IMR-90 (cell line): Measurements from ENCODE around the gene SLC16A7. TPM values are rescaled to one million over a fixed set of nuclear protein-coding genes. Genes with fewer than 3 reads are reported as not detected.

Experiments used
- ATAC-seq: fragments of 200-7000 bp; cut with Tn5 transposase; 2 replicates; pipeline ENCODE4 v1.9.1; 2020; ENCODE audit warnings: low read depth, mild to moderate bottlenecking, moderate library complexity
- BruUV-seq: library from RNA; stranded (reverse); fragments of 400-500 nt; replicated peaks from 2 replicates; lab custom pipeline; 2021; lab: Mats Ljungman, UMichigan
- CTCF ChIA-PET: fragments of 300-600 bp; formaldehyde crosslinking; extraction: SDS; loops from one replicate; lab custom pipeline; 2021; ENCODE audit warnings: antibody characterized with exemption; lab: Yijun Ruan, JAX
- POLR2A ChIA-PET: fragments of 300-600 bp; sonication (Branson Sonifier 250); formaldehyde crosslinking; loops from one replicate; lab custom pipeline; 2022; ENCODE audit warnings: antibody characterized with exemption; ENCODE audit not compliant: unreplicated experiment; lab: Charles Lee
- DNase-seq: peaks from one replicate; pipeline ENCODE4 v3.0.0; 2013
- H2AFZ ChIP-seq: replicated peaks from 2 replicates; pipeline ENCODE3; 2013; ENCODE audit warnings: low read length, mild to moderate bottlenecking; ENCODE audit not compliant: poor library complexity
- H2AK5ac ChIP-seq: 2 replicates; pipeline ENCODE4 v1.6.1; 2013; ENCODE audit warnings: low read depth, low read length, inconsistent platforms
- H2AK9ac ChIP-seq: replicated peaks from 2 replicates; pipeline ENCODE3; 2013; ENCODE audit warnings: mild to moderate bottlenecking, low read depth, low read length, moderate library complexity; ENCODE audit not compliant: poor library complexity
- H2BK120ac ChIP-seq: 2 replicates; pipeline ENCODE4 v1.6.1; 2013; ENCODE audit warnings: low read depth, low read length, inconsistent platforms
- H2BK15ac ChIP-seq: 3 replicates; pipeline ENCODE4 v1.6.1; 2013; ENCODE audit warnings: low read depth, low read length, inconsistent platforms
- H2BK20ac ChIP-seq: 2 replicates; pipeline ENCODE4 v1.6.1; 2013; ENCODE audit warnings: low read depth, mild to moderate bottlenecking, inconsistent platforms, low read length, moderate library complexity
- H2BK5ac ChIP-seq: 2 replicates; pipeline ENCODE4 v1.6.1; 2013; ENCODE audit warnings: mild to moderate bottlenecking, low read depth, low read length, inconsistent platforms; ENCODE audit not compliant: poor library complexity, severe bottlenecking
- H3K14ac ChIP-seq: replicated peaks from 2 replicates; pipeline ENCODE4 v1.6.1; 2013; ENCODE audit warnings: low read depth, low read length, inconsistent platforms
- H3K18ac ChIP-seq: 2 replicates; pipeline ENCODE4 v1.6.1; 2013; ENCODE audit warnings: low read depth, low read length, control low read depth
- H3K23ac ChIP-seq: 2 replicates; pipeline ENCODE4 v1.6.1; 2013; ENCODE audit warnings: low read depth, low read length, inconsistent platforms
- H3K27ac ChIP-seq: 2 replicates; pipeline ENCODE4 v1.5.1; 2013; ENCODE audit warnings: mild to moderate bottlenecking, control low read depth, low read length; ENCODE audit not compliant: insufficient read depth
- H3K27me3 ChIP-seq: 2 replicates; pipeline ENCODE4 v1.6.1; 2013; ENCODE audit warnings: low read length; ENCODE audit not compliant: control insufficient read depth, insufficient read depth
- H3K36me3 ChIP-seq: 2 replicates; pipeline ENCODE4 v1.6.1; 2013; ENCODE audit warnings: low read length, mixed read lengths; ENCODE audit not compliant: control insufficient read depth, insufficient read depth
- H3K4ac ChIP-seq: 2 replicates; pipeline ENCODE4 v1.6.1; 2013; ENCODE audit warnings: low read depth, low read length, inconsistent platforms
- H3K4me1 ChIP-seq: 2 replicates; pipeline ENCODE4 v1.6.1; 2013; ENCODE audit warnings: low read length, mixed read lengths; ENCODE audit not compliant: control insufficient read depth, insufficient read depth
- H3K4me2 ChIP-seq: 2 replicates; pipeline ENCODE4 v1.6.1; 2013; ENCODE audit warnings: low read depth, mild to moderate bottlenecking, control low read depth, low read length, moderate library complexity
- H3K4me3 ChIP-seq: 2 replicates; pipeline ENCODE4 v1.5.1; 2013; ENCODE audit warnings: low read depth, mild to moderate bottlenecking, control low read depth, low read length, moderate library complexity; ENCODE audit not compliant: insufficient read depth
- H3K56ac ChIP-seq: 2 replicates; pipeline ENCODE4 v1.6.1; 2013; ENCODE audit warnings: low read length, inconsistent platforms; ENCODE audit not compliant: insufficient read depth; ENCODE audit errors: extremely low read depth
- H3K79me1 ChIP-seq, 2 experiments: 2 replicates each; pipeline ENCODE4 v1.6.1; 2013; ENCODE audit warnings: low read length in 2 of 2, inconsistent platforms in 1 of 2, low read depth in 1 of 2
- H3K9ac ChIP-seq: 2 replicates; pipeline ENCODE4 v1.6.1; 2013; ENCODE audit warnings: low read depth, low read length, control low read depth
- H3K9me1 ChIP-seq: 2 replicates; pipeline ENCODE4 v1.6.1; 2013; ENCODE audit warnings: low read length, inconsistent platforms; ENCODE audit not compliant: insufficient read depth
- H3K9me3 ChIP-seq: 2 replicates; pipeline ENCODE4 v1.6.1; 2013; ENCODE audit warnings: low read length; ENCODE audit not compliant: control insufficient read depth, insufficient read depth
- H4K20me1 ChIP-seq: 2 replicates; pipeline ENCODE4 v1.6.1; 2013; ENCODE audit warnings: low read length, inconsistent platforms; ENCODE audit not compliant: insufficient read depth
- H4K5ac ChIP-seq: 2 replicates; pipeline ENCODE4 v1.6.1; 2013; ENCODE audit warnings: mild to moderate bottlenecking, low read depth, low read length, control low read depth
- H4K8ac ChIP-seq, 2 experiments: 2 replicates each; pipeline ENCODE4 v1.6.1; 2013; ENCODE audit warnings: low read depth in 2 of 2, low read length in 2 of 2, control low read depth in 1 of 2, inconsistent platforms in 1 of 2
- H4K91ac ChIP-seq: 2 replicates; pipeline ENCODE4 v1.6.1; 2013; ENCODE audit warnings: low read depth, low read length, inconsistent platforms; ENCODE audit not compliant: insufficient read depth
- MAFK ChIP-seq: IDR thresholded peaks from 2 replicates; pipeline ENCODE4 v1.6.1; 2012; ENCODE audit warnings: low read depth, low read length, improper control_type of control experiment
- WGBS, 2 experiments: methylation state at CpG; one replicate each; pipeline versions ENCODE4 v1.1.5 to v1.1.7; 2013; ENCODE audit warnings: missing lambda C conversion rate in 2 of 2; ENCODE audit not compliant: insufficient read length in 1 of 2; ENCODE audit errors: extremely low coverage in 2 of 2; 5-methylcytosine and 5-hydroxymethylcytosine counted together
- dilution Hi-C: fragments of 300-500 bp; cut with HindIII; formaldehyde crosslinking; loops from one replicate; pipeline ENCODE4 v1.14.3; 2018; ENCODE audit warnings: low sequenced_read_pairs; ENCODE audit not compliant: unreplicated experiment
- in situ Hi-C: fragments of 300-500 bp; cut with MboI; formaldehyde crosslinking; loops from 3 replicates; pipeline ENCODE4 v1.14.3; 2019; ENCODE audit warnings: low sequenced_read_pairs, inconsistent platforms, mixed read lengths
- intact Hi-C: fragments of 100-400 bp; cut with micrococcal nuclease; formaldehyde crosslinking; loops from 2 replicates; pipeline ENCODE4 v1.10.0; 2022
- polyA plus RNA-seq, 3 experiments: library from polyadenylated mRNA; depleted of rRNA; stranded (reverse); fragments of >200 nt; gene quantifications; 2 replicates each; pipeline ENCODE4 v1.2.3, GENCODE V29; 2012; ENCODE audit warnings: low replicate concordance in 1 of 3
- total RNA-seq: library from RNA; depleted of rRNA; stranded (reverse); fragments of >200 nt; gene quantifications from 2 replicates; pipeline ENCODE4 v1.2.3, GENCODE V29; 2012
- TF ChIP-seq, protein P1 (sequence below): conservative IDR thresholded peaks from 2 replicates; pipeline ENCODE4 v1.5.1; 2012; ENCODE audit warnings: mild to moderate bottlenecking, low read depth, low read length, improper control_type of control experiment

SLC16A7 gene
- total and polyA plus RNA-seq, 2 of the 4 experiments (the other 2 are of a cell fraction) = 2.6 to 21.5 TPM

DNA sequence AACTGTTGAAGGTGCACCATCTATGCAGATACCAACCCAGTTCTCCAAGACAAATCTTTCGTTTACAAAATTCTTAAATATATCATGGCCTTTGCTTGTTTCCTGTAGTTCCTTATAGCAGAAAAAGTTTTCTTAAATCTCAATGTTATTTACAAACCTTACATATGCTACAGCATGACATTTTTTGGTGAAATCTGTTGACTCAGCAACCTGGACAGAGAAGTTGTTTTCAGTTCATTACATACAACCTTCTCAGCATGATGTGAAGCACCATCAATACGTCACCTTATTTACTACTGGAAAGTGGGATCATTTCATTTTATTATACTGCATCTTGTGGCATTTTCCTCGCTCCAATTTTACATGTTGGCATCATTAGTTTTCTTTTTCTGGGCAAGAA, 231.9 kb downstream of the SLC16A7 start:
- ChIA-PET POLR2A (no interaction called here), CTCF (no interaction called here)
- H3K27me3 ChIP-seq = no peaks in the 10 kb centered on the region
- H4K8ac ChIP-seq = no peak overlapping the region
- H4K91ac ChIP-seq = no peak overlapping the region
- no peak overlapping the region for H4K5ac ChIP-seq
- H3K4me3 ChIP-seq = no peak overlapping the region
- H3K4me1 ChIP-seq = no peaks in the 10 kb centered on the region
- no TSS peak for BruUV-seq
- H3K79me1 ChIP-seq = no peaks in the 10 kb centered on the region
- H3K4me2 ChIP-seq = no peak overlapping the region
- intact Hi-C loops (no loop called here), in situ Hi-C loops (no loop called here), dilution Hi-C loops (no loop called here)
- no peak overlapping the region for H2BK20ac ChIP-seq
- H3K14ac ChIP-seq = no peak overlapping the region
- H3K9ac ChIP-seq = no peak overlapping the region
- no peak overlapping the region for H3K18ac ChIP-seq
- WGBS, 2 experiments = 60% methylated on average over 1 of the region's 3 CpGs; no CpG with 5 or more reads in 1 of the 2 experiments
- no peak overlapping the region for H3K56ac ChIP-seq
- no peak overlapping the region for H2AK9ac ChIP-seq
- no peak overlapping the region for H2BK5ac ChIP-seq
- H4K20me1 ChIP-seq = no peaks in the 10 kb centered on the region
- H3K23ac ChIP-seq = no peak overlapping the region
- no peak overlapping the region for H3K27ac ChIP-seq
- H3K9me1 ChIP-seq = no peaks in the 10 kb centered on the region
- no peak overlapping the region for H2BK120ac ChIP-seq
- no peaks in the 10 kb centered on the region for H3K9me3 ChIP-seq
- no peak overlapping the region for H2AFZ ChIP-seq
- DNase-seq (no peak), ATAC-seq (no peak)
- H2AK5ac ChIP-seq = no peak overlapping the region
- no peak overlapping the region for H3K4ac ChIP-seq
- H2BK15ac ChIP-seq = no peak overlapping the region
- TF ChIP-seq, protein P1, sequence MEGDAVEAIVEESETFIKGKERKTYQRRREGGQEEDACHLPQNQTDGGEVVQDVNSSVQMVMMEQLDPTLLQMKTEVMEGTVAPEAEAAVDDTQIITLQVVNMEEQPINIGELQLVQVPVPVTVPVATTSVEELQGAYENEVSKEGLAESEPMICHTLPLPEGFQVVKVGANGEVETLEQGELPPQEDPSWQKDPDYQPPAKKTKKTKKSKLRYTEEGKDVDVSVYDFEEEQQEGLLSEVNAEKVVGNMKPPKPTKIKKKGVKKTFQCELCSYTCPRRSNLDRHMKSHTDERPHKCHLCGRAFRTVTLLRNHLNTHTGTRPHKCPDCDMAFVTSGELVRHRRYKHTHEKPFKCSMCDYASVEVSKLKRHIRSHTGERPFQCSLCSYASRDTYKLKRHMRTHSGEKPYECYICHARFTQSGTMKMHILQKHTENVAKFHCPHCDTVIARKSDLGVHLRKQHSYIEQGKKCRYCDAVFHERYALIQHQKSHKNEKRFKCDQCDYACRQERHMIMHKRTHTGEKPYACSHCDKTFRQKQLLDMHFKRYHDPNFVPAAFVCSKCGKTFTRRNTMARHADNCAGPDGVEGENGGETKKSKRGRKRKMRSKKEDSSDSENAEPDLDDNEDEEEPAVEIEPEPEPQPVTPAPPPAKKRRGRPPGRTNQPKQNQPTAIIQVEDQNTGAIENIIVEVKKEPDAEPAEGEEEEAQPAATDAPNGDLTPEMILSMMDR = no peak
- TF ChIP-seq MAFK = peak; percentile 83
- H3K36me3 ChIP-seq = no peaks in the 10 kb centered on the region
